Progenitor cell of endocrine pancreas (in vitro differentiated cells): ENCODE data around the gene TUBA4A. TPM values are rescaled to one million over a fixed set of nuclear protein-coding genes. Genes with fewer than 3 reads are reported as not detected.

ENCODE experiments used
- DNase-seq: peaks from one replicate; pipeline ENCODE4 v3.0.0; 2021; ENCODE audit warnings: low spot score; ENCODE audit not compliant: unreplicated experiment
- H3K27ac Mint-ChIP-seq: 2 replicates; pipeline ENCODE4 v1.8.0; 2021; ENCODE audit warnings: mild to moderate bottlenecking, moderate library complexity, mixed read lengths
- H3K27me3 Mint-ChIP-seq: 2 replicates; pipeline ENCODE4 v1.8.0; 2021; ENCODE audit warnings: mixed read lengths
- H3K36me3 Mint-ChIP-seq: 2 replicates; pipeline ENCODE4 v1.8.0; 2022; ENCODE audit warnings: mixed read lengths; ENCODE audit not compliant: insufficient read depth
- H3K4me1 Mint-ChIP-seq: 2 replicates; pipeline ENCODE4 v1.8.0; 2021; ENCODE audit warnings: low read depth, mixed read lengths
- H3K4me3 Mint-ChIP-seq: 2 replicates; pipeline ENCODE4 v1.8.0; 2021; ENCODE audit warnings: low read depth, mild to moderate bottlenecking, moderate library complexity, mixed read lengths
- H3K9me3 Mint-ChIP-seq: 2 replicates; pipeline ENCODE4 v1.8.0; 2021; ENCODE audit warnings: low read depth, mixed read lengths
- long read RNA-seq: library from polyadenylated mRNA; unstranded; transcript quantifications from one replicate; pipeline ENCODE4 v2.0.0, GENCODE V29; 2020
- total RNA-seq: library from RNA; stranded (reverse); gene quantifications from 2 replicates; pipeline ENCODE4 v1.2.1, GENCODE V29; 2021
- TF ChIP-seq, protein P1 (sequence below): fragments of 200-600 bp; sonication (generic); IDR thresholded peaks from one replicate; pipeline ENCODE4 v1.5.0; 2021; ENCODE audit warnings: antibody characterized with exemption, mild to moderate bottlenecking; ENCODE audit not compliant: unreplicated experiment

The TUBA4A gene
- 8.3 and 9.1 TPM in 2 replicates for total RNA-seq
- long read RNA-seq, transcript TUBA4A-201 (4 exons, 2,162 nt) = major isoform, 28 of 32 reads
- long read RNA-seq, partial matches to known transcripts = 2 of 32 reads
- long read RNA-seq, other reads (novel, unspliced or antisense) = 1 of 32 reads

DNA sequence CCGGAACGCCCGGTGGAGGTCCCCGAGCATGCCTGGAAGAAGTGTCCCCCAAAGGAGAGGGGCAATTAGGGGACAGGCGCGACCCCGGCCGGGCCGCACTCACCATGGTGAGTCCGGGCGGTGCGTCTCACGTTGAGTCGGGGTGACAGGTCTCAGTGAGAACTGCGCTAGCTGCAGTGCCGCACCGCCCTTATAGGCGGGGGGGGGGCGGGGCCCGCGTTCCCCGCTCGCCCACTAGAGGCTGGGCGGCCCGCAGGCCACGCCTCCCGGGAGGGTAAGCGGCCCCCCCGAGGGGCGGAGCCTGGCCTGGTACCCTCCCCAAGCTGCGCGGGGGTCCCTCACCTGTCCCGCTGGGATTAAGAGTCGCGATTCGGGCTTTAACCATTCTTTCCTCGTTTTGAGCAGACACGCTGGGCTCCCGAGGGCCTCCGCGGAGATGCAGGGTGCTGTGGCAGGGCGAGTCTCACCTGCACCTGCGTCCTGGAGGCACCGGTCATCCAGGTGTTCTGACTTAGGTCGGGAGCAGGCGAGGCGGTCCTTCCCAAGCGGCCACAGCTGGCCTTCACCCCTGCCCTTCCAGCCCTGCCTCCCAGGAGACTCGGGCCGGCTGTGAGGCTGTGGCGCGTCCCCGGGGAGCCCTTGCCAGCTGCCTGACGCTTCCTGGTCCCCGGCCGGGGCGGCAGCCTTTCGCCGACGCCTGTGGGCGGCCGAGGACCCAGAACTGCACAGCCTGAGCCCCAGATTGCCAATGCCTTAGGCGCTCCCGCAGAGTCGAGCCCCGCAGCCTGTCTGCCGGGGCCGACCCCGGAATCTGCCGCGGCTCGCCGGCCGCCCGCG is at the start of gene TUBA4A:
Gene TUBA4A (minus strand): TSS at position 166 of the 837 bp plus-strand sequence. CDS start 60 bp downstream, at position 106.
- H3K27me3 Mint-ChIP-seq = peaks cover 61% of the 10 kb centered on the region
- TF ChIP-seq, protein P1, sequence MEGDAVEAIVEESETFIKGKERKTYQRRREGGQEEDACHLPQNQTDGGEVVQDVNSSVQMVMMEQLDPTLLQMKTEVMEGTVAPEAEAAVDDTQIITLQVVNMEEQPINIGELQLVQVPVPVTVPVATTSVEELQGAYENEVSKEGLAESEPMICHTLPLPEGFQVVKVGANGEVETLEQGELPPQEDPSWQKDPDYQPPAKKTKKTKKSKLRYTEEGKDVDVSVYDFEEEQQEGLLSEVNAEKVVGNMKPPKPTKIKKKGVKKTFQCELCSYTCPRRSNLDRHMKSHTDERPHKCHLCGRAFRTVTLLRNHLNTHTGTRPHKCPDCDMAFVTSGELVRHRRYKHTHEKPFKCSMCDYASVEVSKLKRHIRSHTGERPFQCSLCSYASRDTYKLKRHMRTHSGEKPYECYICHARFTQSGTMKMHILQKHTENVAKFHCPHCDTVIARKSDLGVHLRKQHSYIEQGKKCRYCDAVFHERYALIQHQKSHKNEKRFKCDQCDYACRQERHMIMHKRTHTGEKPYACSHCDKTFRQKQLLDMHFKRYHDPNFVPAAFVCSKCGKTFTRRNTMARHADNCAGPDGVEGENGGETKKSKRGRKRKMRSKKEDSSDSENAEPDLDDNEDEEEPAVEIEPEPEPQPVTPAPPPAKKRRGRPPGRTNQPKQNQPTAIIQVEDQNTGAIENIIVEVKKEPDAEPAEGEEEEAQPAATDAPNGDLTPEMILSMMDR = no peak
- peak within 1 kb of the TSS; percentile 52 for H3K27ac Mint-ChIP-seq
- H3K4me3 Mint-ChIP-seq = peak within 1 kb of the TSS; percentile 71
- no peaks in the 10 kb centered on the region for H3K36me3 Mint-ChIP-seq
- H3K9me3 Mint-ChIP-seq = no peaks in the 10 kb centered on the region
- peak; percentile 57 for DNase-seq
- peaks cover 13% of the 10 kb centered on the region for H3K4me1 Mint-ChIP-seq

DNA sequence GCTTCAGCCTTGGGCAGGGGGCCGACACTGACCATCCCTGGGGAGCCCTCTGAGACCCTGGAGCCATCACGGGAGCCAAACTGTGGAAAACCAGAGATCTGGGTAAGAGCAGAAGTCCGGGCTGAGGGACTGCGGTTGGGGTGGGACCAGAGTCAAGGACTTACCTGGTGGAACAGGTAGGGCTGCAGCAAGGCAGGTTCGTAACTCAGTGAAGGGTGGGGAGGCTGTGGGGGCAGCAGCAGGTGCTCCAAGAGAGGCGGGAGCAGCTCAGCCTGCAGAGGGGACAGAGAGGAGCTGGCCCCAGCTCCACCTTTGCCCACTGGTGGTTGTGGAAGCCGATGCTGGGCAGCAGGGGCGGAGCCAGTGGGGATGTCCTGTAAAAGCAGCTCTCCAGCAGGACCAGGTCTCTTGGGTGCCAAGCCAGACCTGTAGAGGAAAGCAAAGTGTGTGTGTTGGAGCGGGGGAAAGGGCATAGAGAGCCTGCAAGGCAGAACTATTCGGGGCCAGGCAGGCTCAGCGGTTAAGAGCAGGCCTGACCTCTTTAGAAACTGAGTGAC is 48.8 kb upstream of the TUBA4A start:
- peaks cover 88% of the 10 kb centered on the region for H3K27me3 Mint-ChIP-seq
- no peaks in the 10 kb centered on the region for H3K4me1 Mint-ChIP-seq
- H3K27ac Mint-ChIP-seq = no peak overlapping the region
- H3K36me3 Mint-ChIP-seq = no peaks in the 10 kb centered on the region
- TF ChIP-seq, protein P1 = no peak
- DNase-seq = no peak
- no peak overlapping the region for H3K4me3 Mint-ChIP-seq
- H3K9me3 Mint-ChIP-seq = no peaks in the 10 kb centered on the region

DNA sequence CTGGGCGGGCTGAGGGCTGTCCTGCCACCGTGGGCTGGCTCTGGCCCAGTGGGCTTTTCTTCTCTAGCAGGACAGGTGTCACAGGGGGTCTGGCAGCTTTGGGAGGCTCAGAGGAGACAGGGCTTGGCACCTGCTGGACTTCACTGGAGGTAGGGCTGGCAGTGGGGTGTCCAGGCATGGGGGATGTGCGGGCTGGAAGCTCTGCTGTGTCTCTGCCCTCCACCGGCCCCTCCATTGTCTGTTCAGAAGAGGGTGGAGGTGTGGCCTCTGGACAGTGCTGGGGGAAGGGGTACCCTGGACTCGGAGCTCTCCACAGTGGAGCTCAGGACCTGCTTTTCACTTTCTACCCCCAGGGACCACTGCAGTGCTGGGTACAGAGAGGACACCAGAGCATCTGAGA is 46.3 kb upstream of the TUBA4A start:
- H3K9me3 Mint-ChIP-seq = no peaks in the 10 kb centered on the region
- H3K36me3 Mint-ChIP-seq = no peaks in the 10 kb centered on the region
- no peaks in the 10 kb centered on the region for H3K4me1 Mint-ChIP-seq

DNA sequence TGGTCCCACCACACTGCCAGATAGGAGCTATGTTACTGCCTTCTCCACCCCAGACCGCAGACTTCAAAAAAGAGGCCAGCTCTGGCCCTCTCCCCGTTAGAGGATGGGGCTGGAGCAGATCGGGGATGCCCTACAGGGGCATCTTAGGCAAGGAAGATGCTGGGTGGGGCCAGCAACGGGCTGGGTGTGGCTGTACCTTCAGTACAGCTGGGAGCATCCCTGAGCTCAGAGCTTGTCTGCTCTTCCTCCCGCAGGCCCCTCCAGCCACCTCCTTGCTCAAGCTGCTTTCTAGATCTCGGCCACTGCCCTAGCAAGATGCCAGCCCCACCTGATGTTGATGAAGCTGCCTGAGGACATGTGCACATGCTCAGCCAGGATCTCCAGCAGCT is 45.6 kb upstream of the TUBA4A start:
- peaks cover 66% of the 10 kb centered on the region for H3K27me3 Mint-ChIP-seq
- TF ChIP-seq, protein P1 = no peak
- H3K9me3 Mint-ChIP-seq = no peaks in the 10 kb centered on the region
- DNase-seq = no peak
- peaks cover under 1% of the 10 kb centered on the region for H3K4me1 Mint-ChIP-seq
- no peaks in the 10 kb centered on the region for H3K36me3 Mint-ChIP-seq
- H3K4me3 Mint-ChIP-seq = no peak overlapping the region
- no peak overlapping the region for H3K27ac Mint-ChIP-seq

More for the DNA sequence above, 46.3 kb upstream of the TUBA4A start:
- TF ChIP-seq, protein P1 = no peak
- no peak overlapping the region for H3K4me3 Mint-ChIP-seq
- DNase-seq = no peak
- peaks cover 72% of the 10 kb centered on the region for H3K27me3 Mint-ChIP-seq
- no peak overlapping the region for H3K27ac Mint-ChIP-seq

DNA sequence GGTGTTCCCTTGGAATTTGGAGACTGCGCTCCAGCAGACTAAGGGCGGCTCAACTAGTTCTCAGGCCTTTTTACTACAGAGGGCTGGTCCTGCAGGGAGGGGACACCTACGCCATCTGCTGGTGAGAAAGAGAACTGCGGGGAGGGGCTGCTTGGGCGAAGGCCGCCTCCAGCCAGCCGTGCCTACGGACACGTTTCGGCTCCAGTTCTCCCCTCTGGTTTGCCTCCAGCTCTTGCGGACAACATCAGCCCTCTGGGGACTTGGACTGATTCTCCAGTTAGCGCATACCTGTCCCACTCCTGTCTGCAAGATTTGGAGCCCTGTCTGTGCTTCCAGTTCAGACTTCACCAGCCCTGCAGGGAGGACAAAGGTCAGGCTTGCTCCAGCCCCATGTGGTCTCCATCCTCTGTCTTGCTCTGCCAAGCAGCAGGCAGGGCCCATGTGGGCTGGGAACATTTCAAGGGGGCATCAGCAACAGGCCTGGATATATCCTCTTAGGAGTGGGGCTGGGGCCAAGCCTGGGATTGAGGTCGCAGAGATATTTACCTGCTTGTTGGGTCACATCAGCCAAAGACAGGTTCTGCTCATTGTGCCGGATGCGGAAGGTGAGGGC is 45.1 kb upstream of the TUBA4A start:
- no peak overlapping the region for H3K4me3 Mint-ChIP-seq
- no peak overlapping the region for H3K27ac Mint-ChIP-seq
- peaks cover 3% of the 10 kb centered on the region for H3K4me1 Mint-ChIP-seq
- TF ChIP-seq, protein P1 = peak; percentile 98
- peak; percentile 85 for DNase-seq
- no peaks in the 10 kb centered on the region for H3K36me3 Mint-ChIP-seq
- H3K9me3 Mint-ChIP-seq = no peaks in the 10 kb centered on the region
- H3K27me3 Mint-ChIP-seq = peaks cover 61% of the 10 kb centered on the region
